ENCODE data around the gene HOXD8. TPM values are rescaled to one million over a fixed set of nuclear protein-coding genes. Genes with fewer than 3 reads are reported as not detected.

Gene HOXD8
- total and polyA plus RNA-seq, 2 of the 8 experiments (the other 6 are each of a cell fraction or from before 2014, with no cell fraction given) = not detected

GRCh38 chr2:176088048-176088936, 41.2 kb upstream of the HOXD8 start (continued):
- peak; percentile 78 for TF ChIP-seq SP1 (IDR thresholded peaks at IDR 0.05; ENCODE audit: low read depth, low read length)
- no peak for TF ChIP-seq CHD1 (IDR thresholded peaks at IDR 0.05; ENCODE audit: low read depth, low read length)
- TF ChIP-seq HDAC2 (IDR thresholded peaks at IDR 0.05; ENCODE audit: borderline replicate concordance in 1 of 2, low read depth in 2 of 2, low read length in 2 of 2) = peak; percentile 85 to 91; a peak in 3 of 4 replicates
- TF ChIP-seq SRF (IDR thresholded peaks at IDR 0.05; ENCODE audit: low read depth, low read length) = no peak
- TF ChIP-seq SIRT6 (IDR thresholded peaks at IDR 0.05; ENCODE audit: low read length) = no peak
- TF ChIP-seq KDM4A (IDR thresholded peaks at IDR 0.05; ENCODE audit: low read depth, low read length, severe bottlenecking) = peak; percentile 33
- TF ChIP-seq TBP (IDR thresholded peaks at IDR 0.05; ENCODE audit: low read depth, low read length) = no peak
- TF ChIP-seq BACH1 (IDR thresholded peaks at IDR 0.05; ENCODE audit: low read length) = peak; percentile 93
- peak; percentile 92; the same call in 1 of the 2 replicates for TF ChIP-seq SUZ12 (IDR thresholded peaks at IDR 0.05; ENCODE audit: low read length)
- TF ChIP-seq HDAC6 (IDR thresholded peaks at IDR 0.05; ENCODE audit: low read depth, low read length) = no peak
- TF ChIP-seq GABPA (IDR thresholded peaks at IDR 0.05; ENCODE audit: borderline replicate concordance, insufficient read depth, low read length) = no peak
- TF ChIP-seq USF2 (IDR thresholded peaks at IDR 0.05; ENCODE audit: low read length) = no peak
- peak; percentile 92 for TF ChIP-seq EZH2 (IDR thresholded peaks at IDR 0.05; ENCODE audit: low read depth, low read length, severe bottlenecking)
- TF ChIP-seq MAFK (IDR thresholded peaks at IDR 0.05; ENCODE audit: low read depth, low read length) = no peak
- no peak for TF ChIP-seq ATF3 (IDR thresholded peaks at IDR 0.05; ENCODE audit: insufficient read depth, low read depth, low read length)
- no peak for TF ChIP-seq SAP30 (IDR thresholded peaks at IDR 0.05; ENCODE audit: insufficient read depth, insufficient replicate concordance, low read length)
- TF ChIP-seq CEBPB (IDR thresholded peaks at IDR 0.05; ENCODE audit: low read depth, low read length) = no peak; the same call in 1 of the 2 replicates
- TF ChIP-seq EP300 (IDR thresholded peaks at IDR 0.05; ENCODE audit: borderline replicate concordance in 1 of 2, low read depth in 2 of 2, low read length in 2 of 2) = no peak
- TF ChIP-seq CBX8 (IDR thresholded peaks at IDR 0.05; ENCODE audit: borderline replicate concordance, low read depth, low read length) = no peak
- peak; percentile 70; the same call in 1 of the 2 replicates for TF ChIP-seq YY1 (IDR thresholded peaks at IDR 0.05; ENCODE audit: low read depth, low read length)
- no peak for TF ChIP-seq TAF1 (IDR thresholded peaks at IDR 0.05; ENCODE audit: low read depth, low read length)
- no peak for TF ChIP-seq CREB1 (IDR thresholded peaks at IDR 0.05)
